Sigmoid colon (tissue), 7 donors: ENCODE measurements around the gene EHMT1. TPM values are rescaled to one million over a fixed set of nuclear protein-coding genes. Genes with fewer than 3 reads are reported as not detected.

Experiments used
- DNase-seq: peaks from one replicate; pipeline ENCODE4 v3.0.0-alpha.2; 2019
- H3K27ac ChIP-seq, 4 donors: fragments of 200-600 bp; sonication (generic); one replicate each; pipeline ENCODE4 v1.5.1; 2016 to 2019; ENCODE audit warnings: mild to moderate bottlenecking in 1 of 4
- H3K27me3 ChIP-seq, 3 donors: fragments of 200-600 bp; sonication (generic); one replicate each; pipeline ENCODE4 v1.5.1; 2019; ENCODE audit warnings: mild to moderate bottlenecking in 1 of 3
- H3K36me3 ChIP-seq, 4 donors: fragments of 200-600 bp; sonication (generic); one replicate each; pipeline ENCODE4 v1.5.1; 2016 to 2019
- H3K4me1 ChIP-seq, 4 donors: fragments of 200-600 bp; sonication (generic); one replicate each; pipeline ENCODE4 v1.5.1; 2017 to 2019
- H3K4me3 ChIP-seq, 4 donors: fragments of 200-600 bp; sonication (generic); one replicate each; pipeline ENCODE4 v1.5.1; 2017 to 2019; ENCODE audit warnings: mild to moderate bottlenecking in 2 of 4, moderate library complexity in 1 of 4
- H3K9me3 ChIP-seq, 4 donors: fragments of 200-600 bp in 3 of 4; sonication (generic) in 3 of 4; one replicate each; pipeline versions ENCODE4 v1.5.1 to v1.6.1; 2013 to 2019
- CTCF ChIP-seq, 4 experiments: fragments of 450-650 bp in 3 of 4; fragments of 200-600 bp in 1 of 4; IDR thresholded peaks; one replicate each; pipeline ENCODE4 v1.5.1; 2016 to 2019; ENCODE audit warnings: antibody characterized with exemption in 4 of 4, mild to moderate bottlenecking in 3 of 4, moderate library complexity in 2 of 4
- EP300 ChIP-seq, 4 donors: sonication (generic); formaldehyde crosslinking; IDR thresholded peaks; one replicate each; pipeline ENCODE4 v1.6.1; 2017; ENCODE audit warnings: antibody characterized with exemption in 4 of 4
- POLR2A ChIP-seq, 2 donors: fragments of 450-650 bp; IDR thresholded peaks; one replicate each; pipeline ENCODE4 v1.6.1; 2016; ENCODE audit warnings: antibody characterized with exemption in 2 of 2, mild to moderate bottlenecking in 2 of 2, moderate library complexity in 2 of 2
- POLR2AphosphoS5 ChIP-seq, 4 donors: sonication (generic); formaldehyde crosslinking; IDR thresholded peaks; one replicate each; pipeline ENCODE4 v1.6.1; 2017; ENCODE audit warnings: antibody characterized with exemption in 4 of 4
- WGBS, 2 donors: extraction: QIAGEN DNeasy Blood & Tissue Kit; methylation state at CpG; one replicate each; pipeline ENCODE4 v1.1.7; 2013; 5-methylcytosine and 5-hydroxymethylcytosine counted together
- intact Hi-C: fragments of 100-400 bp; cut with DNase I; formaldehyde crosslinking; loops from one replicate; pipeline ENCODE4 v1.15.1; 2023
- polyA plus RNA-seq, 3 donors: library from polyadenylated mRNA; stranded (reverse); fragments of 200-250 nt; gene quantifications; one replicate each; pipeline ENCODE4 v1.2.3, GENCODE V29; 2013
- total RNA-seq, 4 donors: library from RNA; depleted of rRNA; stranded (reverse); fragments of >200 nt; gene quantifications; one replicate each; pipeline ENCODE4 v1.1.0, GENCODE V29; 2016
- donor health status: healthy with polysubstance abuse.
- donor health status: Bipolar disorder and iron deficiency.
- donor health status: healthy.

The EHMT1 gene
- total and polyA plus RNA-seq, 7 donors: 19.2 to 91.4 (median 60.4) TPM

- DNase-seq: no peak
- no peaks in the 10 kb centered on the region for H3K36me3 ChIP-seq
- no peaks in the 10 kb centered on the region for H3K9me3 ChIP-seq
- TF ChIP-seq POLR2A (IDR thresholded peaks at IDR 0.05): no peak
- TF ChIP-seq CTCF (IDR thresholded peaks at IDR 0.05): no peak
- no peak for TF ChIP-seq POLR2AphosphoS5 (IDR thresholded peaks at IDR 0.05)
- TF ChIP-seq EP300 (IDR thresholded peaks at IDR 0.05): no peak
- no peak overlapping the region for H3K27ac ChIP-seq
- H3K4me3 ChIP-seq: no peak overlapping the region
- H3K4me1 ChIP-seq: peaks cover 0 to 41% (median 27%) of the 10 kb centered on the region in 4 donors
- intact Hi-C loops: no loop called here
- no peaks in the 10 kb centered on the region for H3K27me3 ChIP-seq
- 21 to 62% methylated on average over 7 of the region's 7 CpGs for WGBS, 2 donors
These were observed 45.9 kb downstream of the EHMT1 start for GRCh38 chr9:137664676-137665075.

- no peaks in the 10 kb centered on the region for H3K27me3 ChIP-seq
- TF ChIP-seq EP300 (IDR thresholded peaks at IDR 0.05): no peak
- TF ChIP-seq POLR2AphosphoS5 (IDR thresholded peaks at IDR 0.05): no peak
- TF ChIP-seq POLR2A (IDR thresholded peaks at IDR 0.05): no peak
- TF ChIP-seq CTCF (IDR thresholded peaks at IDR 0.05): no peak
- DNase-seq: no peak
- no peak overlapping the region for H3K4me3 ChIP-seq
- peak overlapping the region in 3 of 4 donors; percentile 14 to 66 (median 52) for H3K27ac ChIP-seq
- intact Hi-C loops: no loop called here
- H3K9me3 ChIP-seq: no peaks in the 10 kb centered on the region
- peaks cover 0 to 41% (median 27%) of the 10 kb centered on the region in 4 donors for H3K4me1 ChIP-seq
- WGBS, 2 donors: 84 to 95% methylated on average over 7 of the region's 7 CpGs
- no peaks in the 10 kb centered on the region for H3K36me3 ChIP-seq
These were observed 46.4 kb downstream of the EHMT1 start for GRCh38 chr9:137665226-137665625.

GRCh38 chr9:137665697-137666512 lies 47.1 kb downstream of the EHMT1 start:
- DNase-seq: peak; percentile 76
- peak overlapping the region in 3 of 4 donors; percentile 14 to 66 (median 52) for H3K27ac ChIP-seq
- no peak overlapping the region for H3K4me3 ChIP-seq
- no peaks in the 10 kb centered on the region for H3K27me3 ChIP-seq
- intact Hi-C loops: no loop called here
- 79 to 90% methylated on average over 18 of the region's 18 CpGs for WGBS, 2 donors
- no peaks in the 10 kb centered on the region for H3K9me3 ChIP-seq
- no peaks in the 10 kb centered on the region for H3K36me3 ChIP-seq
- no peak for TF ChIP-seq POLR2A (IDR thresholded peaks at IDR 0.05)
- TF ChIP-seq CTCF (IDR thresholded peaks at IDR 0.05): peak in 3 of 4 experiments; percentile 43 to 67 (median 63)
- H3K4me1 ChIP-seq: peaks cover 0 to 44% (median 34%) of the 10 kb centered on the region in 4 donors

DNA sequence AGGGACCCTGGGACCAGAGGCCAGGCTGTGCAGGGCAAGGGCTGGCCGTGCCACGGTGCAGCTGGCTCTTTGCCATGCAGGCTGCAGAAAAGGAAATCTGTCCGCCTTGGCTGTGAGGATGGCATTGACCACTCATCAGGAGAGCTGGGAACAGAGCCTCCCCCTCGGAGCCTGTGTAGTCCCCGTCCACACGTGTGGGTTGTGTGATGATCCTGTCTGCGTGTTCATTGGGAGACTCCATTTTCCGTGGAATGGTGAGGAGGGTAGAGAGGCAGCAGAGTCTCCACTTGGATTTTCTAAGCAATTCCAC lies 47.7 kb downstream of the EHMT1 start:
- Histone ChIP-seq H3K4me1 (peaks cover 0 to 45% (median 35%) of the 10 kb centered on the region in 4 donors), H3K36me3 (no peaks in the 10 kb centered on the region), H3K27ac (peak overlapping the region in 3 of 4 donors; percentile 14 to 66 (median 52)), H3K4me3 (no peak overlapping the region), H3K9me3 (no peaks in the 10 kb centered on the region), H3K27me3 (no peaks in the 10 kb centered on the region)
- WGBS, 2 donors: 75 to 80% methylated on average over 8 of the region's 8 CpGs
- intact Hi-C loops: no loop called here
- DNase-seq: no peak
- no peak for TF ChIP-seq CTCF (IDR thresholded peaks at IDR 0.05)
- TF ChIP-seq POLR2AphosphoS5 (IDR thresholded peaks at IDR 0.05): no peak
- TF ChIP-seq POLR2A (IDR thresholded peaks at IDR 0.05): no peak
